CD4-positive, alpha-beta memory T cell (primary cell): ENCODE measurements around the gene WDTC1. TPM values are rescaled to one million over a fixed set of nuclear protein-coding genes. Genes with fewer than 3 reads are reported as not detected.
A peak's percentile ranks its signal among the peaks of the same experiment; 100 is the strongest.

Experiments used
- CTCF ChIA-PET: fragments of 350-600 bp; sonication (Branson Sonifier 250); formaldehyde crosslinking; loops from one replicate; lab custom pipeline; 2021; ENCODE audit warnings: inconsistent platforms; ENCODE audit not compliant: partially characterized antibody; lab: Charles Lee
- POLR2A ChIA-PET: fragments of 350-600 bp; sonication (Branson Sonifier 250); formaldehyde crosslinking; loops from one replicate; lab custom pipeline; 2021; ENCODE audit not compliant: partially characterized antibody; lab: Charles Lee
- DNase-seq, 5 donors: peaks; one replicate each; pipeline versions ENCODE4 v3.0.0 to v3.0.0-alpha.2; 2020 to 2022; ENCODE audit warnings: mixed read lengths in 1 of 5
- H3K27ac ChIP-seq: one replicate; pipeline ENCODE4 v1.7.0; 2013; ENCODE audit warnings: low read depth, low read length
- H3K27me3 ChIP-seq: 2 replicates; pipeline ENCODE4 v1.7.0; 2013; ENCODE audit warnings: mild to moderate bottlenecking, low read length, moderate library complexity; ENCODE audit not compliant: insufficient read depth
- H3K36me3 ChIP-seq: 2 replicates; pipeline ENCODE4 v1.7.0; 2013; ENCODE audit warnings: mild to moderate bottlenecking, low read length, moderate library complexity; ENCODE audit not compliant: insufficient read depth
- H3K4me1 ChIP-seq: 2 replicates; pipeline ENCODE4 v1.7.0; 2013; ENCODE audit warnings: mild to moderate bottlenecking, low read length, moderate library complexity; ENCODE audit not compliant: insufficient read depth
- H3K4me3 ChIP-seq, 2 donors: one replicate each; pipeline ENCODE4 v1.7.0; 2013; ENCODE audit warnings: low read length in 2 of 2, mild to moderate bottlenecking in 1 of 2
- H3K9me3 ChIP-seq, 2 donors: one replicate each; pipeline ENCODE4 v1.7.0; 2013; ENCODE audit warnings: low read length in 2 of 2, control low read depth in 1 of 2; ENCODE audit not compliant: control insufficient read depth in 1 of 2
- H3K27ac Mint-ChIP-seq, 7 donors: one replicate each; pipeline ENCODE4 v1.8.0; 2020 to 2021; ENCODE audit warnings: mixed read lengths in 7 of 7, mild to moderate bottlenecking in 6 of 7, inconsistent platforms in 3 of 7, moderate library complexity in 3 of 7
- H3K27me3 Mint-ChIP-seq, 2 donors: one replicate each; pipeline ENCODE4 v1.8.0; 2020 to 2021; ENCODE audit warnings: mixed read lengths in 2 of 2
- H3K36me3 Mint-ChIP-seq, 2 donors: one replicate each; pipeline ENCODE4 v1.8.0; 2020 to 2021; ENCODE audit warnings: mixed read lengths in 2 of 2, inconsistent platforms in 1 of 2, mild to moderate bottlenecking in 1 of 2
- H3K4me1 Mint-ChIP-seq, 4 donors: one replicate each; pipeline ENCODE4 v1.8.0; 2020 to 2021; ENCODE audit warnings: mixed read lengths in 4 of 4, mild to moderate bottlenecking in 1 of 4
- H3K4me3 Mint-ChIP-seq, 8 donors: one replicate each; pipeline ENCODE4 v1.8.0; 2020 to 2021; ENCODE audit warnings: mixed read lengths in 8 of 8, mild to moderate bottlenecking in 7 of 8, moderate library complexity in 6 of 8, inconsistent platforms in 3 of 8
- H3K9me3 Mint-ChIP-seq, 8 donors: one replicate each; pipeline ENCODE4 v1.8.0; 2020 to 2021; ENCODE audit warnings: mixed read lengths in 8 of 8, mild to moderate bottlenecking in 5 of 8, inconsistent platforms in 3 of 8, moderate library complexity in 1 of 8
- intact Hi-C: fragments of 100-400 bp; cut with micrococcal nuclease; formaldehyde crosslinking; loops from one replicate; pipeline ENCODE4 v1.15.1; 2023
- polyA plus RNA-seq, 2 donors: library from polyadenylated mRNA; unstranded; fragments of 300-500 nt; fragmentation: Illumina TruSeq; gene quantifications; one replicate each; pipeline ENCODE4 v1.2.3, GENCODE V29; 2021
- total RNA-seq, 2 experiments: library from RNA; stranded (reverse); gene quantifications; one replicate each; pipeline ENCODE4 v1.2.3, GENCODE V29; 2021

Gene WDTC1
- total and polyA plus RNA-seq, 4 experiments from 2014 or later = 1.1 to 54.5 (median 29.9) TPM

- H3K27ac ChIP-seq = no peak overlapping the region
- Mint-ChIP-seq H3K4me1 (peaks cover 29 to 65% (median 48%) of the 10 kb centered on the region in 4 donors), H3K36me3 (peaks cover 11 to 60% of the 10 kb centered on the region in 2 donors), H3K4me3 (no peak overlapping the region), H3K27ac (peak overlapping the region in 3 of 7 donors; percentile 32 to 51 (median 43)), H3K9me3 (peaks cover 0 to 2% (median 0%) of the 10 kb centered on the region in 8 donors), H3K27me3 (no peaks in the 10 kb centered on the region)
- POLR2A ChIA-PET = interaction anchor here (1.2 kb wide), 1 partner anchor 24 kb away, joined by 3 read pairs; no protein-coding TSS in a partner anchor
- H3K9me3 ChIP-seq = no peaks in the 10 kb centered on the region
- intact Hi-C loops = no loop called here
- H3K4me3 ChIP-seq = no peak overlapping the region
- no peaks in the 10 kb centered on the region for H3K27me3 ChIP-seq
- H3K4me1 ChIP-seq = peaks cover 49% of the 10 kb centered on the region
- CTCF ChIA-PET = interaction anchor here (1.3 to 6.2 kb wide), 2 partner anchors 30 to 33 kb away, joined by 3 to 42 read pairs; no protein-coding TSS in a partner anchor
- DNase-seq = no peak
- peaks cover 55% of the 10 kb centered on the region for H3K36me3 ChIP-seq
Measured at GRCh38 chr1:27330786-27331185, 96.4 kb downstream of the WDTC1 start.

GRCh38 chr1:27331426-27331825, 97.0 kb downstream of the WDTC1 start:
- no peaks in the 10 kb centered on the region for H3K9me3 ChIP-seq
- no peak for DNase-seq
- intact Hi-C loops = no loop called here
- peaks cover 43% of the 10 kb centered on the region for H3K4me1 ChIP-seq
- Mint-ChIP-seq H3K9me3 (peaks cover 0 to 2% (median 0%) of the 10 kb centered on the region in 8 donors), H3K4me3 (no peak overlapping the region), H3K27me3 (no peaks in the 10 kb centered on the region), H3K27ac (peak overlapping the region in 1 of 7 donors; percentile 62), H3K4me1 (peaks cover 27 to 59% (median 42%) of the 10 kb centered on the region in 4 donors), H3K36me3 (peaks cover 8 to 56% of the 10 kb centered on the region in 2 donors)
- ChIA-PET CTCF (interaction anchor here (1.7 to 6.2 kb wide), 9 partner anchors 8 to 63 kb away, joined by 4 to 130 read pairs (median 32); partner anchors contain the start of genes CD164L2, GPR3, MAP3K6 and SYTL1), POLR2A (interaction anchor here (2.4 to 3.2 kb wide), 2 partner anchors 11 to 26 kb away, joined by 19 to 25 read pairs; partner anchors contain the start of gene SYTL1)
- H3K27me3 ChIP-seq = no peaks in the 10 kb centered on the region
- no peak overlapping the region for H3K4me3 ChIP-seq
- peaks cover 58% of the 10 kb centered on the region for H3K36me3 ChIP-seq
- no peak overlapping the region for H3K27ac ChIP-seq

- H3K36me3 Mint-ChIP-seq = peaks cover 8 to 56% of the 10 kb centered on the region in 2 donors
- no peak overlapping the region for H3K4me3 Mint-ChIP-seq
- Histone ChIP-seq H3K27ac (no peak overlapping the region), H3K27me3 (no peaks in the 10 kb centered on the region), H3K36me3 (peaks cover 63% of the 10 kb centered on the region), H3K9me3 (no peaks in the 10 kb centered on the region), H3K4me3 (no peak overlapping the region), H3K4me1 (peaks cover 38% of the 10 kb centered on the region)
- intact Hi-C loops = loop anchor here (1.0 kb wide), 1 partner anchor 56 kb away; no protein-coding TSS in a partner anchor
- CTCF ChIA-PET = interaction anchor here (0.6 to 6.2 kb wide), 19 partner anchors 9 to 275 kb away, joined by 3 to 130 read pairs (median 7); partner anchors contain the start of genes CD164L2, GPR3, MAP3K6 and SYTL1
- POLR2A ChIA-PET = interaction anchor here (0.9 to 3.2 kb wide), 6 partner anchors 9 to 55 kb away, joined by 3 to 25 read pairs (median 6); partner anchors contain the start of gene SYTL1
- peaks cover 0 to 2% (median 0%) of the 10 kb centered on the region in 8 donors for H3K9me3 Mint-ChIP-seq
- peaks cover 24 to 54% (median 37%) of the 10 kb centered on the region in 4 donors for H3K4me1 Mint-ChIP-seq
- no peaks in the 10 kb centered on the region for H3K27me3 Mint-ChIP-seq
- no peak for DNase-seq
- peak overlapping the region in 4 of 7 donors; percentile 22 to 75 (median 61) for H3K27ac Mint-ChIP-seq
Measured at GRCh38 chr1:27331922-27332321, 97.5 kb downstream of the WDTC1 start.

GRCh38 chr1:27332536-27333281, 98.3 kb downstream of the WDTC1 start:
- H3K4me1 Mint-ChIP-seq = peaks cover 22 to 48% (median 34%) of the 10 kb centered on the region in 4 donors
- peaks cover 60% of the 10 kb centered on the region for H3K36me3 ChIP-seq
- H3K27me3 ChIP-seq = no peaks in the 10 kb centered on the region
- peak; percentile 54 to 65 (median 58) for DNase-seq
- no peak overlapping the region for H3K4me3 ChIP-seq
- peak overlapping the region in 2 of 8 donors; percentile 7 to 25 for H3K4me3 Mint-ChIP-seq
- intact Hi-C loops = loop anchor here (1.0 kb wide), 1 partner anchor 56 kb away; no protein-coding TSS in a partner anchor
- H3K27me3 Mint-ChIP-seq = no peaks in the 10 kb centered on the region
- peak overlapping the region in 6 of 7 donors; percentile 5 to 75 (median 61) for H3K27ac Mint-ChIP-seq
- H3K9me3 Mint-ChIP-seq = peaks cover 0 to 2% (median 0%) of the 10 kb centered on the region in 8 donors
- ChIA-PET POLR2A (interaction anchor here (0.8 to 3.2 kb wide), 9 partner anchors 9 to 339 kb away, joined by 3 to 25 read pairs (median 6); partner anchors contain the start of genes IFI6 and SYTL1), CTCF (interaction anchor here (0.7 to 6.2 kb wide), 25 partner anchors 8 to 274 kb away, joined by 3 to 130 read pairs (median 6); partner anchors contain the start of genes CD164L2, GPR3, MAP3K6 and SYTL1)
- peak overlapping the region; percentile 10 for H3K27ac ChIP-seq
- no peaks in the 10 kb centered on the region for H3K9me3 ChIP-seq
- peaks cover 33% of the 10 kb centered on the region for H3K4me1 ChIP-seq
- peaks cover 8 to 55% of the 10 kb centered on the region in 2 donors for H3K36me3 Mint-ChIP-seq

GRCh38 chr1:27333717-27334279, 99.4 kb downstream of the WDTC1 start:
- Mint-ChIP-seq H3K4me1 (peaks cover 13 to 40% (median 27%) of the 10 kb centered on the region in 4 donors), H3K4me3 (no peak overlapping the region), H3K36me3 (peaks cover 8 to 48% of the 10 kb centered on the region in 2 donors), H3K27me3 (no peaks in the 10 kb centered on the region), H3K9me3 (peaks cover 0 to 2% (median 0%) of the 10 kb centered on the region in 8 donors), H3K27ac (peak overlapping the region in 3 of 7 donors; percentile 22 to 73 (median 63))
- CTCF ChIA-PET = interaction anchor here (0.6 to 6.2 kb wide), 17 partner anchors 7 to 103 kb away, joined by 3 to 130 read pairs (median 7); partner anchors contain the start of genes CD164L2, GPR3, MAP3K6 and SYTL1
- no peak for DNase-seq
- no peak overlapping the region for H3K27ac ChIP-seq
- peaks cover 22% of the 10 kb centered on the region for H3K4me1 ChIP-seq
- intact Hi-C loops = no loop called here
- no peak overlapping the region for H3K4me3 ChIP-seq
- no peaks in the 10 kb centered on the region for H3K27me3 ChIP-seq
- POLR2A ChIA-PET = interaction anchor here (0.8 to 3.2 kb wide), 4 partner anchors 8 to 338 kb away, joined by 3 to 25 read pairs (median 12); partner anchors contain the start of genes IFI6 and SYTL1
- no peaks in the 10 kb centered on the region for H3K9me3 ChIP-seq
- peaks cover 50% of the 10 kb centered on the region for H3K36me3 ChIP-seq

- DNase-seq = no peak
- ChIA-PET CTCF (interaction anchor here (0.6 to 6.2 kb wide), 7 partner anchors 10 to 334 kb away, joined by 3 to 130 read pairs (median 3); partner anchors contain the start of genes CD164L2, GPR3 and MAP3K6), POLR2A (interaction anchor here (1.3 to 1.6 kb wide), 2 partner anchors 9 kb away, joined by 4 to 5 read pairs; no protein-coding TSS in a partner anchor)
- H3K4me1 ChIP-seq = peaks cover 28% of the 10 kb centered on the region
- Mint-ChIP-seq H3K27ac (peak overlapping the region in 2 of 7 donors; percentile 22), H3K36me3 (peaks cover 8 to 39% of the 10 kb centered on the region in 2 donors), H3K4me3 (no peak overlapping the region), H3K4me1 (peaks cover 18 to 46% (median 31%) of the 10 kb centered on the region in 4 donors), H3K9me3 (peaks cover 0 to 2% (median 0%) of the 10 kb centered on the region in 8 donors), H3K27me3 (no peaks in the 10 kb centered on the region)
- H3K36me3 ChIP-seq = peaks cover 46% of the 10 kb centered on the region
- intact Hi-C loops = no loop called here
- H3K27ac ChIP-seq = no peak overlapping the region
- H3K9me3 ChIP-seq = no peaks in the 10 kb centered on the region
- no peak overlapping the region for H3K4me3 ChIP-seq
- no peaks in the 10 kb centered on the region for H3K27me3 ChIP-seq
Measured at GRCh38 chr1:27335506-27336422, 101.3 kb downstream of the WDTC1 start.
